ENCODE data around the gene TRIM67.

DNA sequence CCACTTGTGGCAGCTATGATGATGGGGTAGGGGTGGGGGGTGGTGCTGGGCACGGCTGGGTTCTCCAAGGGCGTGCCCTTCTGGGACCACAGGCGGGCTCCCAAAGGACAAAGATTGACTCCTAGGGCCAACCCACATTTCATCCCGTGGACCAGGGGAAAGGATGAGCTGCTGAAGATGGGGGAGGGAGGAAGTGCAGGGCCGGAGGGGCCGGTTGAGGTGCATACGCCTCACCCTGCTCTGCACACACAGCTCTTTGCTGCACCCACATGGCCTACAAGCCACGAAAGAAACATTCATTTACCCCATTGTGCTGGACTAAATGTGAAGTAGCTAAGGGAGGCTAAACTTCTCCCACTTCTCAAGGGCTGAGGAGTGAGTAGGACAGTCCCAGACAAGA lies 45.0 kb downstream of the TRIM67 start:
- TF ChIP-seq RFX5 (IDR thresholded peaks at IDR 0.05; ENCODE audit: low read depth, low read length) (no peak), SMC3 (IDR thresholded peaks at IDR 0.05; ENCODE audit: low read depth, low read length) (no peak)
- TF ChIP-seq, protein P1, sequence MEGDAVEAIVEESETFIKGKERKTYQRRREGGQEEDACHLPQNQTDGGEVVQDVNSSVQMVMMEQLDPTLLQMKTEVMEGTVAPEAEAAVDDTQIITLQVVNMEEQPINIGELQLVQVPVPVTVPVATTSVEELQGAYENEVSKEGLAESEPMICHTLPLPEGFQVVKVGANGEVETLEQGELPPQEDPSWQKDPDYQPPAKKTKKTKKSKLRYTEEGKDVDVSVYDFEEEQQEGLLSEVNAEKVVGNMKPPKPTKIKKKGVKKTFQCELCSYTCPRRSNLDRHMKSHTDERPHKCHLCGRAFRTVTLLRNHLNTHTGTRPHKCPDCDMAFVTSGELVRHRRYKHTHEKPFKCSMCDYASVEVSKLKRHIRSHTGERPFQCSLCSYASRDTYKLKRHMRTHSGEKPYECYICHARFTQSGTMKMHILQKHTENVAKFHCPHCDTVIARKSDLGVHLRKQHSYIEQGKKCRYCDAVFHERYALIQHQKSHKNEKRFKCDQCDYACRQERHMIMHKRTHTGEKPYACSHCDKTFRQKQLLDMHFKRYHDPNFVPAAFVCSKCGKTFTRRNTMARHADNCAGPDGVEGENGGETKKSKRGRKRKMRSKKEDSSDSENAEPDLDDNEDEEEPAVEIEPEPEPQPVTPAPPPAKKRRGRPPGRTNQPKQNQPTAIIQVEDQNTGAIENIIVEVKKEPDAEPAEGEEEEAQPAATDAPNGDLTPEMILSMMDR (conservative IDR thresholded peaks at IDR 0.05; ENCODE audit: low read depth, low read length) = no peak
- TF ChIP-seq, protein P2, sequence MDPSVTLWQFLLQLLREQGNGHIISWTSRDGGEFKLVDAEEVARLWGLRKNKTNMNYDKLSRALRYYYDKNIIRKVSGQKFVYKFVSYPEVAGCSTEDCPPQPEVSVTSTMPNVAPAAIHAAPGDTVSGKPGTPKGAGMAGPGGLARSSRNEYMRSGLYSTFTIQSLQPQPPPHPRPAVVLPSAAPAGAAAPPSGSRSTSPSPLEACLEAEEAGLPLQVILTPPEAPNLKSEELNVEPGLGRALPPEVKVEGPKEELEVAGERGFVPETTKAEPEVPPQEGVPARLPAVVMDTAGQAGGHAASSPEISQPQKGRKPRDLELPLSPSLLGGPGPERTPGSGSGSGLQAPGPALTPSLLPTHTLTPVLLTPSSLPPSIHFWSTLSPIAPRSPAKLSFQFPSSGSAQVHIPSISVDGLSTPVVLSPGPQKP (IDR thresholded peaks at IDR 0.05; ENCODE audit: borderline replicate concordance, low read depth, low read length) = no peak

Measured in IMR-90 (cell line).